ENCODE results near the gene NBAS. TPM values are rescaled to one million over a fixed set of nuclear protein-coding genes. Genes with fewer than 3 reads are reported as not detected.

Gene NBAS
- total and polyA plus RNA-seq, 2 of the 13 experiments (the other 11 are each of a cell fraction or from before 2014, with no cell fraction given) = 33.6 to 58.7 TPM

DNA sequence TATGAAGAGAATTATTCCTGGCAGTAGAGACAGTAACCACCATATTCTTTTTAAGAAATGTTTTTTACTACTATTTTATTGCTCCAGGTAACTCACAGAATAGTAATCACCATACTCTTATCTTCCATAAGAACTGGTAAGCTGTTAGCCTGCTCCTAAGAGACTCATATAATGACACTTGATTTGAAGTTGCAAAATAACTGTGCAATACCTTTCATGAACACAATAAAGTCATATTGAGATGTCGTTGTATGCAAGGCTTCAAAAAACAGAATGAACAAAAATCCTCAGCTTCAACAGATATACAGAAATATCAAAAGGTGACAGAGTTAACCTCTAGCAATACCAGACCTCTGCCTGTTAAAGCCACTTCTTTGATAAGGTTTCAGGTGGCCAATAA lies 360.1 kb downstream of the NBAS start:
- ChIA-PET POLR2A (no interaction called here), CTCF (ENCODE audit: low intra/inter-chr PET ratio, low total read pairs) (no interaction called here)
- intact Hi-C loops (cut with micrococcal nuclease; ENCODE audit: unreplicated experiment) (no loop called here), in situ Hi-C loops (cut with HindIII; ENCODE audit: extremely low pct_ligation_motif_present, low pct_unique_long_range_greater_than_20kb) (no loop called here)
- H3K79me2 ChIP-seq (ENCODE audit: insufficient read depth, low read length) = no peaks in the 10 kb centered on the region
- H3K4me3 ChIP-seq (replicated peaks in 1 of 3; ENCODE audit: insufficient read depth in 1 of 3, low read depth in 2 of 3, low read length in 3 of 3) = no peak overlapping the region
- no peak overlapping the region for H3K4me2 ChIP-seq (ENCODE audit: low read depth, low read length)
- no peaks in the 10 kb centered on the region for H4K20me1 ChIP-seq (ENCODE audit: insufficient read depth, low read length)
- H2AFZ ChIP-seq (ENCODE audit: low read length) = no peak overlapping the region
- FAIRE-seq = no peak
- H3K36me3 ChIP-seq (replicated peaks in 1 of 2; ENCODE audit: control insufficient read depth in 1 of 2, insufficient read depth in 2 of 2, low read length in 2 of 2) = no peaks in the 10 kb centered on the region; a peak in 1 of 5 replicates
- no peak overlapping the region for H3K9ac ChIP-seq (ENCODE audit: insufficient read depth, low read depth, low read length)
- no TSS peak for BruUV-seq (replicated peaks)
- no peak overlapping the region for H3K27ac ChIP-seq (ENCODE audit: extremely low read length, insufficient read depth, low read length)
- no peak for DNase-seq (ENCODE audit: low spot score)
- ATAC-seq = no peak
- WGBS (ENCODE audit: low lambda C conversion rate) = 93% methylated on average over 1 of the region's 1 CpG
- no peaks in the 10 kb centered on the region for H3K27me3 ChIP-seq (ENCODE audit: control insufficient read depth in 1 of 2, insufficient read depth in 2 of 2, low read length in 2 of 2)
- H3K9me3 ChIP-seq (ENCODE audit: low read length) = no peaks in the 10 kb centered on the region
- H3K4me1 ChIP-seq (ENCODE audit: insufficient read depth, low read length) = 0 out of 2 replicates have a peak, but pooled peaks cover 4% of the 10 kb centered on the region
- TF ChIP-seq, protein P1, sequence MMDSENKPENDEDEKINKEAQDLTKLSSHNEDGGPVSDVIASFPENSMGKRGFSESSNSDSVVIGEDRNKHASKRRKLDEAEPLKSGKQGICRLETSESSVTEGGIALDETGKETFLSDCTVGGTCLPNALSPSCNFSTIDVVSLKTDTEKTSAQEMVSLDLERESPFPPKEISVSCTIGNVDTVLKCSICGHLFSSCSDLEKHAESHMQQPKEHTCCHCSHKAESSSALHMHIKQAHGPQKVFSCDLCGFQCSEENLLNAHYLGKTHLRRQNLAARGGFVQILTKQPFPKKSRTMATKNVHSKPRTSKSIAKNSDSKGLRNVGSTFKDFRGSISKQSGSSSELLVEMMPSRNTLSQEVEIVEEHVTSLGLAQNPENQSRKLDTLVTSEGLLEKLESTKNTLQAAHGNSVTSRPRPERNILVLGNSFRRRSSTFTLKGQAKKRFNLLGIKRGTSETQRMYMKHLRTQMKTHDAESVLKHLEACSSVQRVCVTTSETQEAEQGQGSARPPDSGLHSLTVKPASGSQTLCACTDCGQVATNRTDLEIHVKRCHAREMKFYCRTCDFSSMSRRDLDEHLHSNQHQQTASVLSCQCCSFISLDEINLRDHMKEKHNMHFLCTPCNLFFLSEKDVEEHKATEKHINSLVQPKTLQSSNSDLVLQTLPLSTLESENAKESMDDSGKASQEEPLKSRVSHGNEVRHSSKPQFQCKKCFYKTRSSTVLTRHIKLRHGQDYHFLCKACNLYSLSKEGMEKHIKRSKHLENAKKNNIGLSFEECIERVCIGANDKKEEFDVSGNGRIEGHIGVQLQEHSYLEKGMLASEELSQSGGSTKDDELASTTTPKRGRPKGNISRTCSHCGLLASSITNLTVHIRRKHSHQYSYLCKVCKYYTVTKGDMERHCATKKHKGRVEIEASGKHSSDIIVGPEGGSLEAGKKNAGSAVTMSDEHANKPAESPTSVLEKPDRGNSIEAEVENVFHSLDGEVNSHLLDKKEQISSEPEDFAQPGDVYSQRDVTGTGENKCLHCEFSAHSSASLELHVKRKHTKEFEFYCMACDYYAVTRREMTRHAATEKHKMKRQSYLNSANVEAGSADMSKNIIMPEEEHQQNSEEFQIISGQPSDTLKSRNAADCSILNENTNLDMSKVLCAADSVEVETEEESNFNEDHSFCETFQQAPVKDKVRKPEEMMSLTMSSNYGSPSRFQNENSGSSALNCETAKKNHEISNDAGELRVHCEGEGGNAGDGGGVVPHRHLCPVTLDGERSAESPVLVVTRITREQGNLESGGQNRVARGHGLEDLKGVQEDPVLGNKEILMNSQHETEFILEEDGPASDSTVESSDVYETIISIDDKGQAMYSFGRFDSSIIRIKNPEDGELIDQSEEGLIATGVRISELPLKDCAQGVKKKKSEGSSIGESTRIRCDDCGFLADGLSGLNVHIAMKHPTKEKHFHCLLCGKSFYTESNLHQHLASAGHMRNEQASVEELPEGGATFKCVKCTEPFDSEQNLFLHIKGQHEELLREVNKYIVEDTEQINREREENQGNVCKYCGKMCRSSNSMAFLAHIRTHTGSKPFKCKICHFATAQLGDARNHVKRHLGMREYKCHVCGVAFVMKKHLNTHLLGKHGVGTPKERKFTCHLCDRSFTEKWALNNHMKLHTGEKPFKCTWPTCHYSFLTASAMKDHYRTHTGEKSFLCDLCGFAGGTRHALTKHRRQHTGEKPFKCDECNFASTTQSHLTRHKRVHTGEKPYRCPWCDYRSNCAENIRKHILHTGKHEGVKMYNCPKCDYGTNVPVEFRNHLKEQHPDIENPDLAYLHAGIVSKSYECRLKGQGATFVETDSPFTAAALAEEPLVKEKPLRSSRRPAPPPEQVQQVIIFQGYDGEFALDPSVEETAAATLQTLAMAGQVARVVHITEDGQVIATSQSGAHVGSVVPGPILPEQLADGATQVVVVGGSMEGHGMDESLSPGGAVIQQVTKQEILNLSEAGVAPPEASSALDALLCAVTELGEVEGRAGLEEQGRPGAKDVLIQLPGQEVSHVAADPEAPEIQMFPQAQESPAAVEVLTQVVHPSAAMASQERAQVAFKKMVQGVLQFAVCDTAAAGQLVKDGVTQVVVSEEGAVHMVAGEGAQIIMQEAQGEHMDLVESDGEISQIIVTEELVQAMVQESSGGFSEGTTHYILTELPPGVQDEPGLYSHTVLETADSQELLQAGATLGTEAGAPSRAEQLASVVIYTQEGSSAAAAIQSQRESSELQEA (CRISPR knock-in tag; IDR thresholded peaks at IDR 0.05; ENCODE audit: not compliant biosample characterization) = no peak
- TF ChIP-seq SP2 (CRISPR knock-in tag; IDR thresholded peaks at IDR 0.05) = no peak
- TF ChIP-seq, protein P2, sequence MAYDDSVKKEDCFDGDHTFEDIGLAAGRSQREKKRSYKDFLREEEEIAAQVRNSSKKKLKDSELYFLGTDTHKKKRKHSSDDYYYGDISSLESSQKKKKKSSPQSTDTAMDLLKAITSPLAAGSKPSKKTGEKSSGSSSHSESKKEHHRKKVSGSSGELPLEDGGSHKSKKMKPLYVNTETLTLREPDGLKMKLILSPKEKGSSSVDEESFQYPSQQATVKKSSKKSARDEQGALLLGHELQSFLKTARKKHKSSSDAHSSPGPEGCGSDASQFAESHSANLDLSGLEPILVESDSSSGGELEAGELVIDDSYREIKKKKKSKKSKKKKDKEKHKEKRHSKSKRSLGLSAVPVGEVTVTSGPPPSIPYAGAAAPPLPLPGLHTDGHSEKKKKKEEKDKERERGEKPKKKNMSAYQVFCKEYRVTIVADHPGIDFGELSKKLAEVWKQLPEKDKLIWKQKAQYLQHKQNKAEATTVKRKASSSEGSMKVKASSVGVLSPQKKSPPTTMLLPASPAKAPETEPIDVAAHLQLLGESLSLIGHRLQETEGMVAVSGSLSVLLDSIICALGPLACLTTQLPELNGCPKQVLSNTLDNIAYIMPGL (CRISPR knock-in tag; IDR thresholded peaks at IDR 0.05; ENCODE audit: borderline replicate concordance in 1 of 2, low read depth in 1 of 2) = no peak
- TF ChIP-seq RBAK (CRISPR knock-in tag; IDR thresholded peaks at IDR 0.05) = no peak
- no peak for TF ChIP-seq ZFP37 (CRISPR knock-in tag; IDR thresholded peaks at IDR 0.05; ENCODE audit: borderline replicate concordance)
- TF ChIP-seq SIN3A (IDR thresholded peaks at IDR 0.05; ENCODE audit: borderline replicate concordance, low read depth, low read length) = no peak
- no peak for TF ChIP-seq ZNF343 (CRISPR knock-in tag; IDR thresholded peaks at IDR 0.05)
- no peak for TF ChIP-seq ZFP36L2 (CRISPR knock-in tag; IDR thresholded peaks at IDR 0.05)
- TF ChIP-seq PAF1 (CRISPR knock-in tag; IDR thresholded peaks at IDR 0.05) = no peak
- no peak for TF ChIP-seq ZFP82 (CRISPR knock-in tag; IDR thresholded peaks at IDR 0.05; ENCODE audit: borderline replicate concordance)
- TF ChIP-seq, protein P3, sequence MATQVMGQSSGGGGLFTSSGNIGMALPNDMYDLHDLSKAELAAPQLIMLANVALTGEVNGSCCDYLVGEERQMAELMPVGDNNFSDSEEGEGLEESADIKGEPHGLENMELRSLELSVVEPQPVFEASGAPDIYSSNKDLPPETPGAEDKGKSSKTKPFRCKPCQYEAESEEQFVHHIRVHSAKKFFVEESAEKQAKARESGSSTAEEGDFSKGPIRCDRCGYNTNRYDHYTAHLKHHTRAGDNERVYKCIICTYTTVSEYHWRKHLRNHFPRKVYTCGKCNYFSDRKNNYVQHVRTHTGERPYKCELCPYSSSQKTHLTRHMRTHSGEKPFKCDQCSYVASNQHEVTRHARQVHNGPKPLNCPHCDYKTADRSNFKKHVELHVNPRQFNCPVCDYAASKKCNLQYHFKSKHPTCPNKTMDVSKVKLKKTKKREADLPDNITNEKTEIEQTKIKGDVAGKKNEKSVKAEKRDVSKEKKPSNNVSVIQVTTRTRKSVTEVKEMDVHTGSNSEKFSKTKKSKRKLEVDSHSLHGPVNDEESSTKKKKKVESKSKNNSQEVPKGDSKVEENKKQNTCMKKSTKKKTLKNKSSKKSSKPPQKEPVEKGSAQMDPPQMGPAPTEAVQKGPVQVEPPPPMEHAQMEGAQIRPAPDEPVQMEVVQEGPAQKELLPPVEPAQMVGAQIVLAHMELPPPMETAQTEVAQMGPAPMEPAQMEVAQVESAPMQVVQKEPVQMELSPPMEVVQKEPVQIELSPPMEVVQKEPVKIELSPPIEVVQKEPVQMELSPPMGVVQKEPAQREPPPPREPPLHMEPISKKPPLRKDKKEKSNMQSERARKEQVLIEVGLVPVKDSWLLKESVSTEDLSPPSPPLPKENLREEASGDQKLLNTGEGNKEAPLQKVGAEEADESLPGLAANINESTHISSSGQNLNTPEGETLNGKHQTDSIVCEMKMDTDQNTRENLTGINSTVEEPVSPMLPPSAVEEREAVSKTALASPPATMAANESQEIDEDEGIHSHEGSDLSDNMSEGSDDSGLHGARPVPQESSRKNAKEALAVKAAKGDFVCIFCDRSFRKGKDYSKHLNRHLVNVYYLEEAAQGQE (IDR thresholded peaks at IDR 0.05; ENCODE audit: borderline replicate concordance in 1 of 2, low read depth in 1 of 2, low read length in 2 of 2) = no peak

Data from HepG2 (cell line).